Neural cell (in vitro differentiated cells): ENCODE results near the gene FAM204A. TPM values are rescaled to one million over a fixed set of nuclear protein-coding genes. Genes with fewer than 3 reads are reported as not detected.

ENCODE experiments used
- H2AFZ ChIP-seq: fragments of 200-600, 300-800 bp; sonication (generic), shearing (Covaris generic); 2 replicates; pipeline ENCODE4 v1.6.0; 2014; ENCODE audit warnings: low read depth, mild to moderate bottlenecking, antibody characterized with exemption, low read length, moderate library complexity
- H3F3A ChIP-seq: fragments of 200-600 bp; shearing (Covaris generic); 2 replicates; pipeline ENCODE4 v1.6.1; 2016; ENCODE audit warnings: mild to moderate bottlenecking, moderate library complexity, mixed read lengths, antibody characterized with exemption, low read length; ENCODE audit not compliant: insufficient read depth, poor library complexity, severe bottlenecking
- H3K27ac ChIP-seq: fragments of 200-600, 300-800 bp; sonication (generic), shearing (Covaris generic); 2 replicates; pipeline ENCODE4 v1.5.1; 2014; ENCODE audit warnings: mild to moderate bottlenecking, low read length, moderate library complexity
- H3K27me3 ChIP-seq: fragments of 300-800, 200-600 bp; sonication (generic), shearing (Covaris generic); 2 replicates; pipeline ENCODE4 v1.6.0; 2014; ENCODE audit warnings: mild to moderate bottlenecking, low read depth, low read length, moderate library complexity; ENCODE audit not compliant: insufficient read depth
- H3K36me3 ChIP-seq: fragments of 300-800, 200-600 bp; sonication (generic), shearing (Covaris generic); 2 replicates; pipeline ENCODE4 v1.5.1; 2014; ENCODE audit warnings: mild to moderate bottlenecking, antibody characterized with exemption, low read length, moderate library complexity; ENCODE audit not compliant: insufficient read depth
- H3K4me2 ChIP-seq: fragments of 300-800, 200-600 bp; sonication (generic), shearing (Covaris generic); 2 replicates; pipeline ENCODE4 v1.6.0; 2014; ENCODE audit warnings: mild to moderate bottlenecking, low read length
- H3K4me3 ChIP-seq: fragments of 300-800, 200-600 bp; sonication (generic), shearing (Covaris generic); 2 replicates; pipeline ENCODE4 v1.5.1; 2014; ENCODE audit warnings: mild to moderate bottlenecking, low read length, moderate library complexity
- H3K79me2 ChIP-seq: fragments of 200-600 bp; shearing (Covaris generic); replicated peaks from 2 replicates; pipeline ENCODE4 v1.6.0; 2014; ENCODE audit warnings: mild to moderate bottlenecking, low read length, moderate library complexity; ENCODE audit not compliant: insufficient read depth
- H3K9ac ChIP-seq: fragments of 300-800, 200-600 bp; sonication (generic), shearing (Covaris generic); 2 replicates; pipeline ENCODE4 v1.6.1; 2016; ENCODE audit warnings: mild to moderate bottlenecking, low read length, mixed read lengths
- H3K9me2 ChIP-seq: fragments of 200-600 bp; shearing (Covaris generic); 2 replicates; pipeline ENCODE4 v1.6.1; 2016; ENCODE audit warnings: mild to moderate bottlenecking, low read length, mixed read lengths; ENCODE audit not compliant: insufficient read depth
- H3K9me3 ChIP-seq: fragments of 200-600, 300-800 bp; sonication (generic), shearing (Covaris generic); 2 replicates; pipeline ENCODE4 v1.6.1; 2016; ENCODE audit warnings: mild to moderate bottlenecking, mixed run types, low read length, moderate library complexity, mixed read lengths
- H4K20me1 ChIP-seq: fragments of 200-600 bp; shearing (Covaris generic); 2 replicates; pipeline ENCODE4 v1.6.1; 2016; ENCODE audit warnings: mild to moderate bottlenecking, mixed run types; ENCODE audit not compliant: insufficient read depth
- CTCF ChIP-seq: fragments of 450-650 bp; IDR thresholded peaks from 2 replicates; pipeline ENCODE4 v1.5.1; 2014; ENCODE audit warnings: antibody characterized with exemption, mild to moderate bottlenecking, moderate library complexity; ENCODE audit not compliant: poor library complexity, severe bottlenecking
- EP300 ChIP-seq: fragments of 450-650 bp; conservative IDR thresholded peaks from 2 replicates; pipeline ENCODE4 v1.6.1; 2014; ENCODE audit warnings: antibody characterized with exemption, mild to moderate bottlenecking, moderate library complexity; ENCODE audit not compliant: poor library complexity, severe bottlenecking
- EZH2 ChIP-seq: fragments of 200-600, 300-800 bp; shearing (Covaris generic), sonication (generic); IDR thresholded peaks from 2 replicates; pipeline ENCODE4 v1.6.1; 2014; ENCODE audit warnings: antibody characterized with exemption, low read length, borderline replicate concordance, mild to moderate bottlenecking; ENCODE audit not compliant: insufficient read depth, poor library complexity, severe bottlenecking
- MXI1 ChIP-seq: fragments of 450-650 bp; conservative IDR thresholded peaks from 2 replicates; pipeline ENCODE4 v1.6.1; 2014; ENCODE audit warnings: antibody characterized with exemption, mild to moderate bottlenecking; ENCODE audit not compliant: poor library complexity, severe bottlenecking
- POLR2AphosphoS5 ChIP-seq: IDR thresholded peaks from 2 replicates; pipeline ENCODE4 v1.6.1; 2012
- RAD21 ChIP-seq: fragments of 450-650 bp; conservative IDR thresholded peaks from 2 replicates; pipeline ENCODE4 v1.6.1; 2014; ENCODE audit warnings: antibody characterized with exemption, mild to moderate bottlenecking, moderate library complexity
- REST ChIP-seq: IDR thresholded peaks from 2 replicates; pipeline ENCODE4 v1.6.1; 2012; ENCODE audit warnings: borderline replicate concordance
- SMC3 ChIP-seq: fragments of 450-650 bp; conservative IDR thresholded peaks from 2 replicates; pipeline ENCODE4 v1.6.1; 2014; ENCODE audit warnings: antibody characterized with exemption, mild to moderate bottlenecking, moderate library complexity; ENCODE audit not compliant: poor library complexity
- TAF1 ChIP-seq: IDR thresholded peaks from 2 replicates; pipeline ENCODE4 v1.6.1; 2012; ENCODE audit warnings: low read depth
- polyA plus RNA-seq: library from polyadenylated mRNA; depleted of rRNA; stranded (reverse); fragments of >200 nt; gene quantifications from 2 replicates; pipeline ENCODE4 v1.2.3, GENCODE V29; 2014

Gene FAM204A
- polyA plus RNA-seq, 1 donor from 2014 or later = 202 TPM

GRCh38 chr10:118287076-118287806, 54.9 kb downstream of the FAM204A start:
- no peaks in the 10 kb centered on the region for H3F3A ChIP-seq
- H3K9ac ChIP-seq = no peak overlapping the region
- no peak overlapping the region for H3K4me3 ChIP-seq
- H3K9me3 ChIP-seq = no peaks in the 10 kb centered on the region
- H3K36me3 ChIP-seq = no peaks in the 10 kb centered on the region
- no peak overlapping the region for H3K4me2 ChIP-seq
- no peak overlapping the region for H3K27ac ChIP-seq
- H3K79me2 ChIP-seq = no peaks in the 10 kb centered on the region
- H3K27me3 ChIP-seq = no peaks in the 10 kb centered on the region
- no peaks in the 10 kb centered on the region for H4K20me1 ChIP-seq
- H2AFZ ChIP-seq = no peak overlapping the region
- no peak for TF ChIP-seq EZH2
- TF ChIP-seq MXI1 = no peak
- no peak for TF ChIP-seq SMC3
- no peak for TF ChIP-seq EP300
- no peak for TF ChIP-seq RAD21
- TF ChIP-seq TAF1 = no peak
- TF ChIP-seq CTCF = no peak
- TF ChIP-seq REST = no peak
- TF ChIP-seq POLR2AphosphoS5 = no peak
- H3K9me2 ChIP-seq = no peaks in the 10 kb centered on the region

- no peak overlapping the region for H3K27ac ChIP-seq
- H3K36me3 ChIP-seq = no peaks in the 10 kb centered on the region
- no peaks in the 10 kb centered on the region for H3K79me2 ChIP-seq
- H3K27me3 ChIP-seq = no peaks in the 10 kb centered on the region
- H3F3A ChIP-seq = no peaks in the 10 kb centered on the region
- no peak for TF ChIP-seq MXI1
- no peak for TF ChIP-seq EP300
- no peak for TF ChIP-seq TAF1
- no peaks in the 10 kb centered on the region for H4K20me1 ChIP-seq
- no peak overlapping the region for H3K4me3 ChIP-seq
- no peak overlapping the region for H2AFZ ChIP-seq
- no peak overlapping the region for H3K4me2 ChIP-seq
- H3K9ac ChIP-seq = no peak overlapping the region
- H3K9me3 ChIP-seq = no peaks in the 10 kb centered on the region
- H3K9me2 ChIP-seq = no peaks in the 10 kb centered on the region
These were observed 55.9 kb downstream of the FAM204A start for GRCh38 chr10:118286051-118286838.
